BJ (cell line): Measurements from ENCODE around the gene DSC1. TPM values are rescaled to one million over a fixed set of nuclear protein-coding genes. Genes with fewer than 3 reads are reported as not detected.

ENCODE experiments used
- CTCF ChIA-PET: fragments of 350-600 bp; formaldehyde crosslinking; extraction: SDS; loops from one replicate; lab custom pipeline; 2021; ENCODE audit warnings: antibody characterized with exemption, inconsistent platforms; lab: Yijun Ruan, JAX
- POLR2A ChIA-PET: fragments of 300-600 bp; sonication (Branson Sonifier 250); formaldehyde crosslinking; extraction: SDS; loops from one replicate; lab custom pipeline; 2021; ENCODE audit warnings: antibody characterized with exemption; lab: Charles Lee
- DNase-seq: peaks from one replicate; pipeline ENCODE4 v3.0.0-alpha.2; 2011; ENCODE audit warnings: low read depth
- H3K27me3 ChIP-seq: 2 replicates; pipeline ENCODE4 v1.6.0; 2011; ENCODE audit warnings: low read length; ENCODE audit not compliant: control insufficient read depth, insufficient read depth
- H3K36me3 ChIP-seq: 2 replicates; pipeline ENCODE4 v1.5.1; 2011; ENCODE audit warnings: low read length; ENCODE audit not compliant: control insufficient read depth, insufficient read depth
- H3K4me3 ChIP-seq: 2 replicates; pipeline ENCODE4 v1.5.1; 2011; ENCODE audit warnings: low read depth, mild to moderate bottlenecking, control low read depth, low read length
- polyA minus RNA-seq: library from RNA; depleted of rRNA, polyadenylated mRNA; stranded (reverse); fragments of >200 nt; gene quantifications from 2 replicates; pipeline ENCODE4 v1.2.3, GENCODE V29; 2011; rRNA and poly(A)+ RNA removed
- polyA plus RNA-seq: library from polyadenylated mRNA; depleted of rRNA; stranded (reverse); fragments of >200 nt; gene quantifications from 2 replicates; pipeline ENCODE4 v1.2.3, GENCODE V29; 2011; rRNA removed
- TF ChIP-seq, protein P1 (sequence below): IDR thresholded peaks from 2 replicates; pipeline ENCODE4 v1.5.1; 2011; ENCODE audit warnings: low read depth, mild to moderate bottlenecking, control low read depth, inconsistent platforms, low read length, moderate library complexity; ENCODE audit not compliant: insufficient read depth

The DSC1 gene, protein sequence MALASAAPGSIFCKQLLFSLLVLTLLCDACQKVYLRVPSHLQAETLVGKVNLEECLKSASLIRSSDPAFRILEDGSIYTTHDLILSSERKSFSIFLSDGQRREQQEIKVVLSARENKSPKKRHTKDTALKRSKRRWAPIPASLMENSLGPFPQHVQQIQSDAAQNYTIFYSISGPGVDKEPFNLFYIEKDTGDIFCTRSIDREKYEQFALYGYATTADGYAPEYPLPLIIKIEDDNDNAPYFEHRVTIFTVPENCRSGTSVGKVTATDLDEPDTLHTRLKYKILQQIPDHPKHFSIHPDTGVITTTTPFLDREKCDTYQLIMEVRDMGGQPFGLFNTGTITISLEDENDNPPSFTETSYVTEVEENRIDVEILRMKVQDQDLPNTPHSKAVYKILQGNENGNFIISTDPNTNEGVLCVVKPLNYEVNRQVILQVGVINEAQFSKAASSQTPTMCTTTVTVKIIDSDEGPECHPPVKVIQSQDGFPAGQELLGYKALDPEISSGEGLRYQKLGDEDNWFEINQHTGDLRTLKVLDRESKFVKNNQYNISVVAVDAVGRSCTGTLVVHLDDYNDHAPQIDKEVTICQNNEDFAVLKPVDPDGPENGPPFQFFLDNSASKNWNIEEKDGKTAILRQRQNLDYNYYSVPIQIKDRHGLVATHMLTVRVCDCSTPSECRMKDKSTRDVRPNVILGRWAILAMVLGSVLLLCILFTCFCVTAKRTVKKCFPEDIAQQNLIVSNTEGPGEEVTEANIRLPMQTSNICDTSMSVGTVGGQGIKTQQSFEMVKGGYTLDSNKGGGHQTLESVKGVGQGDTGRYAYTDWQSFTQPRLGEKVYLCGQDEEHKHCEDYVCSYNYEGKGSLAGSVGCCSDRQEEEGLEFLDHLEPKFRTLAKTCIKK
- not detected in 2 replicates for polyA plus RNA-seq
- not detected in 2 replicates for polyA minus RNA-seq

DNA sequence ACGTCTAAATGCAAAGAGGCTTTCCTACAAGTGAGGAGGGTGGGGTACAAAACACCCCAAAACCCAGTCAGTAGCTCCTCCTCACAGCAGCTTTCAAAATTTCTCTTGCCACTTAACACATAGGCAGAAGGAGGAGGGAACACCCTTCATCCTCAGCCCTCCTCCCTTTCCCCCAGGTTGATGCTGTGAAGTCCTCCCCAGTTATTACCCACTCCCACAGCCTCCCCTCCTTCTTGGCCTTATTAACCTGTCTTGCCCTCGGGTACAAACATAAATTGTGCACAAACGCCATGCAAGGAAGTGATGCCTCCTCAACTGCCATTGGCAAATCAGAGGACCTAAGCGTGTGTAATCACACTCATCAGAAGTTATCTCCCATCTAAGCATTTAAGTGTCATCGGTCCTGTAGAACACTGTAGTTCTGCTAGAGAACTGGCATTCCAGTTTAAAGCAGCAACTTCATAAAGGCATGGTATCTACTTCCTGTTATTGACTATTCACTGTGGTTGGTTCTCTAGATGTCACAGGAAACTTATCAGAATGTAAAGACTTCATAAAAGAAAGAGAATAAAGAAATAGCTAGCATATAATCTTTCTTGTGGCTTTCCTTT lies at the start of gene DSC1:
TSS of gene DSC1 (minus strand) at position 32 of the 611 bp plus-strand sequence. CDS start 262 bp downstream, outside the sequence.
- H3K36me3 ChIP-seq, result no peaks in the 10 kb centered on the region
- H3K27me3 ChIP-seq, result no peaks in the 10 kb centered on the region
- no peak within 1 kb of the TSS for H3K4me3 ChIP-seq
- no peak for DNase-seq
- TF ChIP-seq, protein P1, sequence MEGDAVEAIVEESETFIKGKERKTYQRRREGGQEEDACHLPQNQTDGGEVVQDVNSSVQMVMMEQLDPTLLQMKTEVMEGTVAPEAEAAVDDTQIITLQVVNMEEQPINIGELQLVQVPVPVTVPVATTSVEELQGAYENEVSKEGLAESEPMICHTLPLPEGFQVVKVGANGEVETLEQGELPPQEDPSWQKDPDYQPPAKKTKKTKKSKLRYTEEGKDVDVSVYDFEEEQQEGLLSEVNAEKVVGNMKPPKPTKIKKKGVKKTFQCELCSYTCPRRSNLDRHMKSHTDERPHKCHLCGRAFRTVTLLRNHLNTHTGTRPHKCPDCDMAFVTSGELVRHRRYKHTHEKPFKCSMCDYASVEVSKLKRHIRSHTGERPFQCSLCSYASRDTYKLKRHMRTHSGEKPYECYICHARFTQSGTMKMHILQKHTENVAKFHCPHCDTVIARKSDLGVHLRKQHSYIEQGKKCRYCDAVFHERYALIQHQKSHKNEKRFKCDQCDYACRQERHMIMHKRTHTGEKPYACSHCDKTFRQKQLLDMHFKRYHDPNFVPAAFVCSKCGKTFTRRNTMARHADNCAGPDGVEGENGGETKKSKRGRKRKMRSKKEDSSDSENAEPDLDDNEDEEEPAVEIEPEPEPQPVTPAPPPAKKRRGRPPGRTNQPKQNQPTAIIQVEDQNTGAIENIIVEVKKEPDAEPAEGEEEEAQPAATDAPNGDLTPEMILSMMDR, result no peak
- ChIA-PET CTCF (no interaction called here), POLR2A (no interaction called here)

DNA sequence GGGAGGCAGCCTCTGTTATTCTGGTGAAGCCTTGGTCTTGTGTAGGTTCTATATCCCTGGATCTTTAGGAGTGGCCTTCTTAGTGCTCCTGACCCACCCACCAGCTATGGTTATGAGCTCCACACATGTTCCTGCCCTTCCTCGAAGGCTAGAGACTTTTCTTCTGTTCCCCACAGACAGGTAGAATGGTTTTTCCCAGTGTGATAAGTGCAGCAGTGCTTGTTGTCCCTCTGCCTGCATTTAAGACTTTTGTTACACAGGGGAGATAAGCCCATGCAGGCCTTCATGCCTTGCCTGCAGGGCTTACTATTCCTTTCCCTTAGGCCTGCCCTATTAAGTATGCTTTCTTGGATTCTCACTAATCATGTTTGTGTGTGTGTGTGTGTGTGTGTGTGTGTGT lies 48.4 kb upstream of the DSC1 start:
- TF ChIP-seq, protein P1, result no peak
- ChIA-PET CTCF (no interaction called here), POLR2A (no interaction called here)
- H3K27me3 ChIP-seq, result no peaks in the 10 kb centered on the region
- H3K4me3 ChIP-seq, result no peak overlapping the region
- no peak for DNase-seq
- H3K36me3 ChIP-seq, result no peaks in the 10 kb centered on the region

DNA sequence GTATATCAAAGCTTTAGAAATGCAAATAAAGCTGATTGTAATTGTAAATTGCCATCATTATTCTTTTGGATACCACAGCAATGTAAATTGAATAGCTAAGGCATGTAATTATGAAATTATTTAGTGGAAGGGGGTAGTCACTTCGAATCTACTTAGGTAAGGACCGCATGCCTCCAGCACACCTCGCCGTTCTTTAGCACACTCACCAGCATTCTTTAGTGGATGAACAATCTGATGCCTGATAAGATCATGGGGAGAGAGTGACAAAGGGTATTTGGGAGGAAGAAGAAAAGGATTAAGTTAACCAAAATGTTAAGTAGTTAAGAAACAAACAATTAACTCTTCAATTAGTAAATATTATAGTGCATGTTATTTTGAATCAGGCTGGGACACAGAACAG lies 46.4 kb upstream of the DSC1 start:
- H3K36me3 ChIP-seq, result no peaks in the 10 kb centered on the region
- H3K4me3 ChIP-seq, result no peak overlapping the region
- DNase-seq, result no peak
- CTCF ChIA-PET, result no interaction called here
- TF ChIP-seq, protein P1, result no peak
- POLR2A ChIA-PET, result no interaction called here
- H3K27me3 ChIP-seq, result no peaks in the 10 kb centered on the region

DNA sequence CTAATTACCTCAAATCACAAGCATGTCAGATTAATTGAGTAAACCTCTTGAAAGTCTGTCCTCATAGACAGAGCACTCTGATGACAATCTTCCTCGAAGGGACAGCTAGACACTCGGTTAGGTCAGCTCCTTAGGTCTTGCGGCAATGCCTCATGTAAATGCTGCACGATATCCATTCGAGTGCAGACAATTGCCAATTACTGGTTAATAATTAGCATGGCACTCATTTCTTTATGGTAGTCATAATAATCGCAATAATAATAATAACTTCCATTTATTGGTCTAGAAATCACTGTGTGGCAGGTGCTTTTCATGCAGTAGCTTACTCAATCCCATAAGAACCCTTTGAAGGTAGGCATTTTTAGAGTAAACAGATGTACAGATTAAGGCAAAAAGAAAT lies 44.7 kb upstream of the DSC1 start:
- no peak for DNase-seq
- ChIA-PET POLR2A (no interaction called here), CTCF (no interaction called here)

More for the DNA sequence above, 44.7 kb upstream of the DSC1 start:
- no peaks in the 10 kb centered on the region for H3K36me3 ChIP-seq
- no peak overlapping the region for H3K4me3 ChIP-seq
- H3K27me3 ChIP-seq, result no peaks in the 10 kb centered on the region
- TF ChIP-seq, protein P1, result no peak
